Activated B cell treated with CpG ODN at 0.5 μM for 24 hours (primary cell): ENCODE results near the gene OAF. TPM values are rescaled to one million over a fixed set of nuclear protein-coding genes. Genes with fewer than 3 reads are reported as not detected.

ENCODE experiments used
- ATAC-seq: fragments of 200-7000 bp; cut with Tn5 transposase; one replicate; pipeline ENCODE4 v1.10.0; 2021; ENCODE audit warnings: low read depth, mild to moderate bottlenecking, moderate library complexity
- CTCF ChIA-PET: fragments of 350-600 bp; sonication (Branson Sonifier 250); formaldehyde crosslinking; loops from one replicate; lab custom pipeline; 2021; ENCODE audit warnings: antibody characterized with exemption; lab: Charles Lee
- POLR2A ChIA-PET: fragments of 350-600 bp; sonication (Branson Sonifier 250); formaldehyde crosslinking; loops from one replicate; lab custom pipeline; 2021; ENCODE audit warnings: antibody characterized with exemption; lab: Charles Lee
- DNase-seq: peaks from one replicate; pipeline ENCODE4 v3.0.0; 2022
- H3K27ac Mint-ChIP-seq: one replicate; pipeline ENCODE4 v1.8.0; 2020; ENCODE audit warnings: mixed read lengths
- H3K27me3 Mint-ChIP-seq: one replicate; pipeline ENCODE4 v1.8.0; 2021; ENCODE audit warnings: mixed read lengths
- H3K36me3 Mint-ChIP-seq: one replicate; pipeline ENCODE4 v1.8.0; 2021; ENCODE audit warnings: low read depth, mixed read lengths
- H3K4me1 Mint-ChIP-seq: one replicate; pipeline ENCODE4 v1.8.0; 2021; ENCODE audit warnings: mixed read lengths
- H3K4me3 Mint-ChIP-seq: one replicate; pipeline ENCODE4 v1.8.0; 2020; ENCODE audit warnings: mild to moderate bottlenecking, mixed read lengths
- H3K9me3 Mint-ChIP-seq: one replicate; pipeline ENCODE4 v1.8.0; 2020; ENCODE audit warnings: mixed read lengths
- intact Hi-C: fragments of 100-400 bp; cut with micrococcal nuclease; formaldehyde crosslinking; loops from one replicate; pipeline ENCODE4 v1.15.1; 2024
- total RNA-seq: library from RNA; stranded (reverse); gene quantifications from 2 replicates; pipeline ENCODE4 v1.2.3, GENCODE V29; 2022
- TF ChIP-seq, protein P1 (sequence below): fragments of 200-600 bp; IDR thresholded peaks from one replicate; pipeline ENCODE4 v1.8.0; 2022; ENCODE audit warnings: antibody characterized with exemption, mild to moderate bottlenecking

OAF gene
- total RNA-seq, 1 donor from 2014 or later: 0.78 TPM

DNA sequence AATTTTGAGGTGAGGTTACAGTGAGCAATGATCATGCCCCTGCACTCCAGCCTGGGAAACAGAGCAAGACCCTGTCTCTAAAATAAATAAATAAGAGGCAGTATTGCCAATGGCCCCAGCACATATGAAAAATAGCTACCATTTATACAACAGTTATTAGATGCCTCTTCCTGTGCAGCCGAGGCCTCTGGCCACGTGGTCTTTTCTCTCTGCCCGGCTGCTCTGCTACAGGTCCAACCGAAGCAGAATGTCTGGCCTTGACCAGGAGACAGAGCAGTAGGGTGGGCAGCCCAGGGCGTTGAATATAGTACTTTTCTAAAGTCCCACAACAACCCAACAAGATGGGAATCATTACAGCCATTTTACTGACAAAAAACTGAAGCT, 12.4 kb upstream of the OAF start:
- Mint-ChIP-seq H3K27me3 (peaks cover 18% of the 10 kb centered on the region), H3K36me3 (no peaks in the 10 kb centered on the region), H3K4me1 (no peaks in the 10 kb centered on the region), H3K9me3 (no peaks in the 10 kb centered on the region), H3K4me3 (no peak overlapping the region), H3K27ac (no peak overlapping the region)
- DNase-seq (no peak), ATAC-seq (no peak)
- intact Hi-C loops: no loop called here
- TF ChIP-seq, protein P1, sequence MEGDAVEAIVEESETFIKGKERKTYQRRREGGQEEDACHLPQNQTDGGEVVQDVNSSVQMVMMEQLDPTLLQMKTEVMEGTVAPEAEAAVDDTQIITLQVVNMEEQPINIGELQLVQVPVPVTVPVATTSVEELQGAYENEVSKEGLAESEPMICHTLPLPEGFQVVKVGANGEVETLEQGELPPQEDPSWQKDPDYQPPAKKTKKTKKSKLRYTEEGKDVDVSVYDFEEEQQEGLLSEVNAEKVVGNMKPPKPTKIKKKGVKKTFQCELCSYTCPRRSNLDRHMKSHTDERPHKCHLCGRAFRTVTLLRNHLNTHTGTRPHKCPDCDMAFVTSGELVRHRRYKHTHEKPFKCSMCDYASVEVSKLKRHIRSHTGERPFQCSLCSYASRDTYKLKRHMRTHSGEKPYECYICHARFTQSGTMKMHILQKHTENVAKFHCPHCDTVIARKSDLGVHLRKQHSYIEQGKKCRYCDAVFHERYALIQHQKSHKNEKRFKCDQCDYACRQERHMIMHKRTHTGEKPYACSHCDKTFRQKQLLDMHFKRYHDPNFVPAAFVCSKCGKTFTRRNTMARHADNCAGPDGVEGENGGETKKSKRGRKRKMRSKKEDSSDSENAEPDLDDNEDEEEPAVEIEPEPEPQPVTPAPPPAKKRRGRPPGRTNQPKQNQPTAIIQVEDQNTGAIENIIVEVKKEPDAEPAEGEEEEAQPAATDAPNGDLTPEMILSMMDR: no peak
- POLR2A ChIA-PET: no interaction called here
- CTCF ChIA-PET: no interaction called here

DNA sequence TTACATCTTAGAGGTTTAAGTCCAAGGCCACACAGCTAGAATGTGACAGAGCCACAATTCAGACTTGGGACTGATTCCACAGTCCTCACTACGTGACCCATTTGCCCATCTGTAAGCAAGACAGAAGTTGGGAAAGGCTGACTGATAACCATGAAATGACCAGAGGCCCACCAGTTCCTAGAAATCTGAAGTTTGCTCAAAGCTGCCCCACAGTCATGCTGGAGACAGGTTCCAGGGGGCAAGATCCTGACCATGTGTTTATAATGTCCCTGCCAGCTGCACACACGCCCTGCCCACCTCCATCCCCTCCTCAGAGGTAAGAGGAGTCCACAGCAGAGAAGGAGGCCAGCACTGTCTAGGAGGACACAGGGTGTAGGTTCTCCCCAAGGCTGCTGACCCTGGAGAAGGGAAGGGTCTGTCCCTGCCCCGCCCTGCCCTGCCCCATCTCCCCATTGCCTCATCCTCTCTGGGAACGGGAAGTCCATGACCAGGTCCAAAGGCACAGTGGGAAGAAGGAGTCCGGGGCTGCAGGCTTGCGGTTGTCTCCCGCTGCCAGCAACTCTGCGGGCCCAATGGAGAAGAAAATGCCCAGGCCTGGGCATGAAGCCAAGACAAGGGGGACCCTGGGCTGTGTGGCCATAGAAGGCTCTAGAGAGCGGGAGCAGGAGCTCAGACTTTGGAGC, 11.9 kb upstream of the OAF start:
- intact Hi-C loops: no loop called here
- Mint-ChIP-seq H3K4me3 (no peak overlapping the region), H3K27me3 (peaks cover 18% of the 10 kb centered on the region), H3K9me3 (no peaks in the 10 kb centered on the region), H3K27ac (no peak overlapping the region), H3K36me3 (no peaks in the 10 kb centered on the region), H3K4me1 (no peaks in the 10 kb centered on the region)
- no peak for ATAC-seq
- TF ChIP-seq, protein P1: no peak
- no peak for DNase-seq
- ChIA-PET POLR2A (no interaction called here), CTCF (no interaction called here)

DNA sequence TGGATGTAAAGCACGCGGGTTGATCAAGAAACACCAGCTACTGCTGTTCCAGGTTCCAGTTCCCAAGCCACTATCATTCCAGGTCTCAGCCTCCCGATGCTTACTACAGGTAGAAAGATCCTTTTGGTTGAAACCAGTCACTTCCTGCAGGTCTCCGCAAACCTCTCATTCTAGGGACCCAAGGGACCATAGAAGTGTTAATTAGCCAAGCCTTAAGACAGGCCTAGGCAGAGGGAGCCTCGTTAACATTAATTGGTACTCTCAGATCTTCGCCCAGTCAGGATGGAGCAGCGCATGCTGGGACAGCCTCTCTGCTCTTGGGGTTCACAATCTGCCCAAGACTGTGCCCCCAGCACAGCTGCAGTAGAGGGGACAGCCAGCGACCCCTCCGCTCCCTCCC, 11.2 kb upstream of the OAF start:
- intact Hi-C loops: no loop called here
- ATAC-seq (no peak), DNase-seq (no peak)
- no peak overlapping the region for H3K4me3 Mint-ChIP-seq
- peaks cover 21% of the 10 kb centered on the region for H3K27me3 Mint-ChIP-seq
- no peaks in the 10 kb centered on the region for H3K4me1 Mint-ChIP-seq
- ChIA-PET POLR2A (no interaction called here), CTCF (no interaction called here)
- no peaks in the 10 kb centered on the region for H3K9me3 Mint-ChIP-seq
- H3K27ac Mint-ChIP-seq: no peak overlapping the region
- no peaks in the 10 kb centered on the region for H3K36me3 Mint-ChIP-seq
- TF ChIP-seq, protein P1: no peak

DNA sequence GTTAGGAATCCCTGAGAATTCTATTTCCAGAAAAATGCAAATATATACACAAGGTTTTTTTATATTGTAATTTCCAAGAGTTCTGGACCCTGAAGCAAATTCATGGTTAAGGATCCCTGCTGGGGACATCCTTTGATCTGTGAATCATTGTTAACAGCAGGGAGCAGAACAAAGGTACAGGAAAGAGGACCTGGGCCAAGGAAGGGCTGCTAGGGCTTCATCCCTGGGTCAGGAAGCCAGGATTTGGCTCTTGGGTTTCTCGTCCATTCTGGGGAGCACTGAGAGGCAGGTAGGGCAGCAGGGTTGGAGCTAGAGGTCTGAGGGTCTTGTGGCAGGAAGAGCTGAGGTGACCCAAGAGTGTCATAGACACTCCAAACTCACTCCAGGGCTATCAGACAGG, 10.2 kb upstream of the OAF start:
- intact Hi-C loops: no loop called here
- no peak overlapping the region for H3K4me3 Mint-ChIP-seq
- DNase-seq (no peak), ATAC-seq (no peak)
- H3K27ac Mint-ChIP-seq: no peak overlapping the region
- no peaks in the 10 kb centered on the region for H3K36me3 Mint-ChIP-seq
- H3K27me3 Mint-ChIP-seq: peaks cover 14% of the 10 kb centered on the region
- no peaks in the 10 kb centered on the region for H3K4me1 Mint-ChIP-seq
- TF ChIP-seq, protein P1: no peak
- no peaks in the 10 kb centered on the region for H3K9me3 Mint-ChIP-seq
- ChIA-PET POLR2A (no interaction called here), CTCF (no interaction called here)

DNA sequence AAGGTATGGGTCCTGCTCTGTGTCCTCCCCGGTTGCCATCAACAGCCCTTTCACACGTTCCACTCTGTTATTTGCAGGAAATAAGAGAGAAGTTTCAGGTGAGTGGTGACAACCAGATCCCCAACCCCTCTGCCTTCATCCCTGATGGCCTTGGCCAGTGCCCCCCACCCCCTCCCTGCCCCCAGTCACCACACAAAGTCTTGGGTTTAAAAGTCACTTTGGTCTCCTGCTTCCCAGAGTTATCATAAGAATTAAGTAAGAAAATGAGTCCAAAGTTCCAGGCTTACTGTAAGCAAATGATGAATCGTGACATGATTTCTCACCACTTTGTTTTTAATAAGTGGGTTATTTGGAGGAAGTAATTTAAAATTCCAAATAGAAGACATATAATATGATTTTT, 9.2 kb upstream of the OAF start:
- no peak overlapping the region for H3K4me3 Mint-ChIP-seq
- H3K9me3 Mint-ChIP-seq: no peaks in the 10 kb centered on the region
- intact Hi-C loops: no loop called here
- ATAC-seq: no peak
- H3K27ac Mint-ChIP-seq: no peak overlapping the region
- H3K4me1 Mint-ChIP-seq: no peaks in the 10 kb centered on the region
- DNase-seq: no peak
- peaks cover 10% of the 10 kb centered on the region for H3K27me3 Mint-ChIP-seq
- ChIA-PET CTCF (no interaction called here), POLR2A (no interaction called here)
- H3K36me3 Mint-ChIP-seq: no peaks in the 10 kb centered on the region
- TF ChIP-seq, protein P1: no peak
